Inflammatory macrophage treated with lipopolysaccharide for 4 hours (primary cell): ENCODE measurements around the gene CCZ1B.
"Not testable (repeated sequence)": the region's sequence is repeated elsewhere in the genome, so short reads cannot be mapped to it uniquely, and the experiment has no call there.

Source experiments
- DNase-seq: peaks from one replicate; pipeline ENCODE4 v3.0.0-alpha.2; 2020

The CCZ1B gene

DNA sequence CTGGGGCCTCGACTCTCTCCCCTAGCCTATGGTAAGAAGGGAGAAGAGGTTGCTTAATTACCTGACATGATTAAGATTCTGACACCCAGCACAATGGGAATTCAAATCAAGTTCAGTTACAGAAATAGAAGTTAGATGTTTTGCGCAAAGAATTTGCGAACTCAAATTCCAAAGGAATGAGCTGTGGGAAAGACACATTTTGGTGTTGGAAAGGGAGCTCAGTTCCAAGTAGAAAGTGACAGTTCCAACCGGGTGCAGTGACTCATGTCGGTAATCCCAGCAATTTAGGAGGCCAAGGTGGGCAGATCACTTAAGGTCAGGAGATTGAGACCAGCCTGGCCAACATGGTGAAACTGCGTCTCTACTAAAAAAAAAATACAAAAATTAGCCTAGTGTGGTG lies 4.0 kb upstream of the CCZ1B start:
- not testable (repeated sequence) for DNase-seq

DNA sequence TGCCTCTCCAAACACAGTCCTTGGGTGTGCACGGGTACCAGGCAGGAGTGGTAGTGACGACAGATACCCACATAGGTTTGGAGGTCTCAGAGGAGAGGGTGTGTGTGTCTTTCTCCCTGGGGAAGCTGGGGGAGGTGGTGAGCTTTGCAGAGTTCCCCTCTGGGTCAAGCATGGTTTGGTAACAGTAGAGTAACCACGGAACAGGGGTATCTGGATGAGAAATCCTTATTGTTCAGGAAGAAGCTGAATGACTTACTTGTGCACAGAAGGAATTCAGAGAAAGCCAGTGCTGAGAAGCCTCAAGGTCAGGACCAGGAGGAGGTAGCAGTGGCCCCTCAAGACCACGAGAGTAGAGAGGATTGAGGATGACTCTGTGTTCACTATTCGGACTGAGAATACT lies 3.5 kb upstream of the CCZ1B start:
- DNase-seq = not testable (repeated sequence)

DNA sequence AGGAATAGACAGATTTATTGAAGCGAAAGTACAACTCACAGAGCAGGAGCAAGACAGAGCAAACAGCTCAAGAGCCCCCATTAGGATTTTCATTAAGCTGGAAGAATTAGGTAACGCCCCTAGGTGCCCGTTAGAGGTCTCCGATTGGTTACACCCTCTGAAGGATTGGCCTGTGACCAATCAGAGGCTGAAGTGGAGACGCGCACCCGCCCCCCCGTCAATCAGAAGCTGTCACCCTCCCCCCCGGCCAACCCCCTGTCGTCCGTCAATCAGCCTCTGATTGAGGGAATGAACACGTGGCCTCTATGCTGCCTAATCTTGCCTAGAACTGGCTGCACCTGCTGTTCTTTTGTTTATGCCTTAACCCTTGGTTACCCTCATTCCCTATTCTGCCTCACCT lies 1.1 kb upstream of the CCZ1B start:
- not testable (repeated sequence) for DNase-seq

DNA sequence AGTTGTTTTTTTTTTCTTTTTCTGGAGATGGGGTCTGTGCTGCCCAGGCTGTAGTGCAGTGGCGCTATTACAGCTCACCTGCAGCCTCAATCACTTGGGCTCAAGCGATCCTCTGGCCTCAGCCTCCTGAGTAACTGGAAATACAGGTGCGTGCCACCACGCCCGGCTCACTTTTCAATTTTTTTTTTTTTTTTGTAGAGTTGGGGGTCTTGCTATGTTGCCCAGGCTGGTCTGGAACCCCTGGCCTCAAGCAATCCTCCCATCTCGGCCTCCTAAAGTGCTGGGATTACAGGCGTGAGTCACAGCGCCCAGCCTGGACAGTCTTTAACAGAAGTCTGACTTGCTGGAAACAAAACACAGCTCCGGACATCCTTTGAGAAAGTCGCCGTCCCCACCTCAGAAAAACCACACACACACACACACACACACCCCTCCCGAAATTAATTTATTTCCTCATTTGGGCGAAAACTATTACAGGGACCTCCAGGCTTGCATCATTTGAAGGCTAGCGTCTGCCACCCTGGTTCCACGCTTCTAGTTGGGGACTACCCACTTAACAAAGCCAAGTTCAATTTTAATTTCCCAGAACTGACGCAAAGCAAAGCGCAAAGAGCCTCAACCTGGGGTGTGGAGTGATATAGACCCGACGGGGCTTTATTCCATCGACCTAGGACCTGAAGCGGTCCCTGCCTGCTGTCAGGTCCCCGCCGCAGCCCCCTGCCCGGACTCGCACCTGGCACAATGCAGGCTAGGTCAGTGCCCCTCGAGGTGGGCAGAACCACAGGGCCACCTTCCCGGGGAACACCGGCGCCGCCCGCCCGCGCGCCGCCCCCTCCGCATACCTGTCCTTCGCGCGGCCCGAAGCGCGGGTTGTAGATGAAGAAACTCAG lies 594 bp downstream of the CCZ1B start:
- not testable (repeated sequence) for DNase-seq

DNA sequence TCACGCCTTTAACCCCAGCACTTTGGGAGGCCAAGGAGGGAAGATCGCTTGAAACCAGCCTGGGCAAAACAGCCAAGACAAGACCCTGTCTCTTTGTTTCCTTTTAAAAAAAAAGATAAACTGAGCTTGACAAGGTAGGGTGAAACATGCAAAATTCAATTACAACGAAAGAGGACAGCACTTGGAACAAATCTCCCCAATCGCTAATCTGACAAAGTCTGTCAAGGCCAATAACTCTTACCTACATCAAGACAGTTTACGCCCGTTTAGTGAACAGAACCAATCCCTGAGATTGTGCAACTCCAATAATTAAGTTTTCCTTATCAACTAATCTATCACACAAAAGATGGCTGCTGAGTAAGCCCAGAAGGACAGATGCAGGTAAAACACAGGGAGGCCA lies 4.5 kb downstream of the CCZ1B start:
- DNase-seq = not testable (repeated sequence)

DNA sequence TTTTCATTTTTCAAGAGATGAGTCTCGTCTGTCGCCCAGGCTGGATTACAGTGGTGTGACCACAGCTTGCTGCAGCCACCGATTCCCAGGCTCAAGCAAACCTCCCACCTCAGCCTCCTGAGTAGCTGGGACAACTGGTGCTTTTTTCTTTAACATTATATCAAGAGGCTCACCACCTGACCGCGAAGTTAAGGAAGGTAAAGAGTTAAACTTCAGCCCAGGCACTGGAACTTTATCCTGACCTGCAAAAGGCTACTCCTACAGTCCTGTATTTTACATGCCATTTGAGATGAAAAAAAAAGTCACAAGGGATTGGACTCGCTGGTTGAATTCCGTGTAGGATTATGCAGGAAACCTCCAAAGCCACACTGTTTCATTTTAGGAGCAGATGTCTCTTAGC lies 10.6 kb downstream of the CCZ1B start:
- not testable (repeated sequence) for DNase-seq

DNA sequence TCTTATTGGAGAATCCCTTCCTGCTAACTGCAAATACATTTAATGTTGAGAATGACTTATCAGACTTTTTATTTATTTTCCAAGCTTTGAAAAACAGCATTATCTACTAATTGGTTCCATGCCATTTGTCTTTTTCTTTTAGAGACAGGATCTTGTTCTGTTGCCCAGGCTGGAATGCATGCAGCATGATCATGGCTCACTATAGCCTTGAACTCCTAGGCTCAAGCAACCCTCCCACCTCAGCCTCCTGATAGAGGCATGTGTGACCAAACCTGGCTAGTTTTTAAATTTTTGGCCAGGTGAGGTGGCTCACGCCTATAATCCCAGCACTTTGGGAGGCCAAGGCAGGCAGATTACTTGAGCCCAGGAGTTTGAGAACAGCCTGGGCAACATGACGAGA lies 13.1 kb downstream of the CCZ1B start:
- DNase-seq = not testable (repeated sequence)

DNA sequence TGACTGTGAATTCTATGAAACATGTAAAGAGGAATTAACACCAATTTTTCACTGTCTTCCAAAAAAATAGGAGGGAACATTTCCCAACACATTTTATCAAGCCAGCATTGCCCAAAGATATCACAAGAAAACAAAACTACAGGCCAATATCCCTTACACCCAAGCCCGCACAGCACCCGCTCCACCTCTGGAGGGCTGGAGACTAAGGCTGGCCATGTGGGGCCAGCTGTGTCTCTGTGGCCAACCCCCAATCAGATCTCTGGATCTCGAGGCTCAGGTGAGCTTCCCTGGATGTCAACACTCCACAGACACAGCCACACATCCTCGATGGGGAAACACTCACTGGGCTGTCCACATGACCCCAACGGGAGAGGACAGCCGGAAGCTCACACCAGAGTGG lies 18.1 kb downstream of the CCZ1B start:
- DNase-seq = not testable (repeated sequence)

DNA sequence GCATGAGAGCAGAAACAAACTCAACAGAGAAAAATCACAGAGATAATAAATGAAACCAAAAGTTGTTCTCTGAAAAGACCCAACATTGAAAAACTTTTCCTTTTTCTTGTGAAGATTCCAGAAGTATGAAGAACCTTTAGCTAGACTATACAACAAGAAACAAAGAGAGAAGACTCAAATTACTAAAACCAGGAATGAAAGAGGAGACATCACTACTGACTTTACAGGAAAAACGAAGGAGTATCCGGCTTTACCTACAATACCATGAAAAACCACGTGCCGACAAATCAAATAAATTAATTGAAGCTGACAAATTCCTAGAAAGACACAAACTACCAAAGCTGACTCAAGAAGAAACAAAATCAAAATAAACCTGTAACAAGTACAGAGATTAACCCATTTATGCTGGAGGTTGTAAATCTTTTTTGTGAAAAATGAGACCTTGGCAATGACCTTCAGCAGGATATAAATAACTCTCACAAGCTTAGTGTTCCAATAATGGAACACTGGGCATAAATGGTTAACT lies 18.6 kb downstream of the CCZ1B start:
- DNase-seq = not testable (repeated sequence)

DNA sequence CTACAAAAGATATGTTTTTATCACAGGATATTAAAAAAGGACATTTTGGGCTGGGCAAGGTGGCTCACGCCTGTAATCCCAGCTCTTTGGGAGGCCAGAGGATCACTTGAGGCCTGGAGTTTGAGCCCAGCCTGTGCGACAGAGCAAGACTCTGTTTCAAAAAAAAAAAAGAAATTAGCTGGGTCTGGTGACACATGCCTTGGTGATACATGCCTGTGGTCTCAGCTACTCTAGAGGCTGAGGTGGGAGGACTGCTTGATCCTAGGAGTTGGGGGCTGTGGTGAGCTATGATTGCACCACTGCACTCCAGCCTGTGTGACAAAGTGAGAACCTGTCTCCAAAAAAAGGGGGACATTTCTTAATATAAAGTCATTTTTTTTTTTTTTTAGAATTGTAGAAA lies 25.7 kb downstream of the CCZ1B start:
- not testable (repeated sequence) for DNase-seq

DNA sequence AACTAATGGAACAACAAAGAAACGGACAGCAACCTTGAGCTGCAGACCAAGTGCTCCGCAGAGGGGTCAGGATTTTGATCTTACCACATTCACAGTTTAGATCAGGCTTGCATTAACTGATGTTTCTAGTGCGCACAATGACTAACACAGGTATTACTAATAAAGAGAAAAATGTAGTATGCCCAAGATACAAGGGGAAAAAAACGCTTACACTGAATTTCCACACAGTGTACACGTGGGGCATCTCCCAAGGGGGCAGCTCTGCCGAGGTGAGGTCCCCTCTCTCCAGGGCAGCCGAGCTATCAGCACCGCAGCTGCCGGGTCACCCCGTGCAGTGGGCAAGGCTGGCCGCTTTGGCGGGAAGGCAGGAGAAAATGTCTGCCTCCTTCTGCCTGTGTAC lies 26.2 kb downstream of the CCZ1B start:
- DNase-seq = not testable (repeated sequence)

DNA sequence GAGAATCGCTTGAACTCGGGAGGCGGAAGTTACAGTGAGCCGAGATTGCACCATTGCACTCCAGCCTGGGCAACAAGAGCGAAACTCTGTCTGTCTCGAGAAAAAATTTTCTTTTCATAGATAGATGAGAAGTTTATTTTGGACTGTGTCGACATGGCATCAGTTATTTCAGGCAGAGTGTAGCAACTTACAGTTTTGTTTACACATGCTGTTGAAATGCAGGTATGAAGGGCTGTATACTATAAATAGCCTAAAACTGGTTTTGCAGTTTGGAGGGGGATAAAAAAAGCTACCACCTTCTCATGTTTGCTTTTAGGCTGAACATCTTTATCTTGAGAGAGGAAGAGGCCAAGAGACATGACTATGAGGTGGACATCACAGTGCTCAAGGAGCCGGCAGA lies 28.0 kb downstream of the CCZ1B start:
- not testable (repeated sequence) for DNase-seq

DNA sequence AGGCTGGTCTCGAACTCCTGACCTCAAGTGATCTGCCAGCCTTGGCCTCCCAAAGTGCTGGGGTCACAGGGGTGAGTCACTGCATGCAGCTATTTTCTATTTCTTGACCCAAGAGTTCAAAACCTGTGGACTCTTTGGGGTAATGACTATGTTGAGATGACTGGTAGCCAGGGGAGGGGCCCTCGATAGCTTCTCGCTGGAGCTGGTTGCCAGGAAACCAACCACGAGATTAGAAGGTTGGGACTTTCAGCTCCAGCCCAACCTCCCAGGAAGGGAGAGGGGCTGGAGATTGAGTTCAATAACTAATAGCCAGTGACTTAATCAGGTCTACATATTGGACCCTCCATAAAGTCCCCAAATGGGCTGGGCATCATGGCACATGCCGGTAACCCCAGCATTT lies 28.9 kb downstream of the CCZ1B start:
- not testable (repeated sequence) for DNase-seq

DNA sequence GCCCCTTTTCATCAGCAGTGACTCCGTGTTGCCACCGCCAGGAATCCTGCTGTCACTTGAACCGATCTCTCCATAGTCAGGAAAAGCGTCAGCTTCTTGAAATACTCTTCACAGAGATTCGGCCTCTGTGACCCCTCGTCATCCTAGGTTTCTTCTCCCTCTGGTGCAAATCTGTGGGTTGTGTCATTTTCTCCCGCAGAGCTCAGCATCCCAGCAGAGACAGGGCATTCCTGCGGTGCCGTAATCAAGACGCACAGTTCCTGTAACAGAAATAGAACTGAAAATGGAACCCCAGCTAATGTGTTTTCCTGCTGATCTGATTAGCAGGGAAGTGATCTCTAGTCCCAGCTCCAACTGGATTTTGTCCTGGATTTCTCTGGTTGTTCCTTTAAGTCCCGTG lies 31.8 kb downstream of the CCZ1B start:
- DNase-seq = not testable (repeated sequence)

DNA sequence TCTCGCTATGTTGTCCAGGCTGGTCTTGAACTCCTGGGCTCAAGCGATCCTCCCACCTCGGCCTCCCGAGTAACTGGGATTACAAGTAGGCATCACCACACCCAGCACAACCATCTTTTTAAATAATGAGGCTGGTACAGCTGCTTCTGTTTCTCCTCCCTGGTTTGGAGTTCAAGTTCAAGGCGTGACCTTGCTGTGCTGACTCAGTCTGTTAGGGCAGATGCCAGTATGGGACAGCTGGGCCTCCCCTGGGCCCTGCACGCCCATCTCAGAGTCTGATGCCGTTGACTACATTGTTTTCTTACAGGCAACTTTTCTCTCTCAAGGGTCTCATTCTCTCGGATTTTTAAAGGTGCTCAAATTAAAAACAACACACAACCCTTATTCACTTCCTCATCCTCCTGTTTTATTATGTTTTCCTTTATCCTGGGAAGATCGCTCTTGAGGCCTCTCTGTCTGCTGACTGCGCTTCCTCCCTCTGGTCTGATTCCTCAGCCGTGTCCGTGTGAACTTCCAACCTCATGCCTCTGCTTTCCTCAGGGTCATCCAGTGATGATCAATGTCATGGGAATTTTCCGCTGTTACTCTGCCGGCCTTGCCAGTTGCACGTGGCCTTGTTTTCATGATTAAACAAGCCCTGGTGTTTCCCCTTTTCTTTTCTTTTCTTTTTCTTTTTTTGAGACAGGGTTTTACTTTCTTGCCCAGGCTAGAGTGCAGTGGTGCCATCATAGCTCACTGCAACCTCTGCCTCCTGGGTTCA lies 33.8 kb downstream of the CCZ1B start:
- DNase-seq = not testable (repeated sequence)

DNA sequence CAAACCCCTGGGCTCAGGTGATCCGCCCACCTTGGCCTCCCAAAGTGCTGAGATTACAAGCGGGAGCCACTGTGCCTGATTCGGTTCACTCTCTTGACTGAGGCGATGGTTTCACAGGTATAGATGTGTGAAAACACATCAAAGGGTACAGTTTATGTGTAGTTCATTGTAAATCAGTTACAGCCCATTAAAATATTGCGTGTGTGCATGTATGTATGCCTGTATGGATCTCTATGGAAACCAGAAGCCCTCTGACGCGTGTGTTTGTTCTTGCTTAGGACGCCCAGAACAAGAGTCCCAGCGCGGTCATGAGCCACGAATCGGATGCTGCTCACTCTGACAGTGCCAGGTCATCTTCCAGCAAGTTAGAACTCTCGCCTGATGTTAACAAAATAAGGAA lies 36.7 kb downstream of the CCZ1B start:
- not testable (repeated sequence) for DNase-seq

DNA sequence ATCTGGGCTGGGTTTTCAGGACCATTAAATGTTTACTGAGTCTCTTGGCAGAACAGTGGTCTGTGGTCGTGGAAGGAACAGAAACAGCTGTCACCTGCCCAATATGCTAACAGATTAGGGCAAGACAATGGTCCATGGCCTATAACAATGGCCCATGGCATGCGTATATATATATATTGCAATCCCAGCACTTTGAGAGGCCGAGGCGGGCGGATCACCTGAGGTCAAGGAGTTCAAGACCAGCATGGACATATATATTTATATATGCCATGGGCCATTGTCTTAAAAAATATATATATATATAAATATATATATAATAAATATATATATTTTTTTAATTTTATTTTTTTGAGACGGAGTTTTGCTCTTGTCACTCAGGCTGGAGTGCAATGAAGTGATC lies 44.5 kb downstream of the CCZ1B start:
- not testable (repeated sequence) for DNase-seq

DNA sequence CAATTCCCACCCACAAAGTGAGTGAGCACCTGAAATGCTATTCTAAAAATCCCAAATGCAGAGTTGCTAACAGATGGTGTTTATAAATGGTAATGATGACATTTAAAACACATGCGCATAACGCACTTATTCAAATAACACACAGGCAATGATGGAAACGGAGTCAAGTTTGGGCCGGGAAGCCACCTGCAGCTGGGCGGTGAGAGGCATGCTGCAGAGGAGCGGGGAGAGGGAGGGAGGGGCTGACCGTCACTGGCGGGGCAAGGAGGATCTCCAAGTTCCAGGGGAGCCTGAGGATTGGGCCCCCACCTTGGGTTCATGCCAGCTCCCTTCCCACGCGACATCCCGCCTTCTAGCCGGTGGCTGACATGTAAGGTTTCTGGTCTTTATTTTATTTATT lies 64.9 kb downstream of the CCZ1B start:
- DNase-seq = not testable (repeated sequence)

DNA sequence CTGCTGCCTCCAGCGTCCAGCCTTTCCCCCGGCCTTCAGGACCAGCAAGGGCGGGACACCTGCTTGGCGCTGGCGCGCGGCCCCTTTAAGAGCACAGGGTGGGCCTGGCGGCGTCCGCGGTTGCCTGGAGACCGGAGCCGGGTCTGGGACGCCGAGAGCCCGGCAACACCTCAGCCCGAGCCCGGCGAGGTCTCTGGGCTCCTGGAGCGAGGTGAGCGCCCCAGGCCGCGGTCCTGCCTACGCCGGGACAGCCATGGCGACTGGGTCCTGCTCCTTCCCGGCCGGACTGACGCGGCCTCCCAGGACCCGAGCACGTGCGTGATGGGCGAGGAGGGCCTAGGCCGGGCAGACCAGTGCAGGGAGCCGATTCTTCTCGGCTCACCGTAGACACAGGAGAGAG lies 72.1 kb downstream of the CCZ1B start, which contains the start of gene RSPH10B2:
TSS of gene RSPH10B2 (plus strand) at position 140 of the 400 bp plus-strand sequence. CDS start 3,575 bp downstream, outside the sequence.
- not testable (repeated sequence) for DNase-seq

DNA sequence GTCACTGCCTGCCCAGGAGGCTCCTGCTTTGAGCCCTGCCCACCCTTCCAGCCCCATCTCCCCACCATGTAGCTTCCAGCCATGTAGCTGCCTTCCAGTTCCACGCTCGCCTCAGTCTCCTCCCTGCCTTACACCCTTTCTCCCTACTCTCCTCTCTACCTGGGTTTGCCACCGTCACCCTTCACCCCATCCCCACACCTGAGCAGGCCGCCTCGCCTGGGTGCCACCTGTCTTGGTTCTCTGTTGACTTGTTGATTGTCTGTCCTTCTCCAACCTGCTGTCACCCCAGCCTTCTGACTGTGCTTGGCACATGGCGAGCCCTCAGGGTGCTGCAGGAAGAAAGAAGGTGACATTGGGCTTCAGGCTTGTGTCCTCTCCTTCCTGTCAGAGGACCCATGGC lies 75.9 kb downstream of the CCZ1B start:
- not testable (repeated sequence) for DNase-seq

DNA sequence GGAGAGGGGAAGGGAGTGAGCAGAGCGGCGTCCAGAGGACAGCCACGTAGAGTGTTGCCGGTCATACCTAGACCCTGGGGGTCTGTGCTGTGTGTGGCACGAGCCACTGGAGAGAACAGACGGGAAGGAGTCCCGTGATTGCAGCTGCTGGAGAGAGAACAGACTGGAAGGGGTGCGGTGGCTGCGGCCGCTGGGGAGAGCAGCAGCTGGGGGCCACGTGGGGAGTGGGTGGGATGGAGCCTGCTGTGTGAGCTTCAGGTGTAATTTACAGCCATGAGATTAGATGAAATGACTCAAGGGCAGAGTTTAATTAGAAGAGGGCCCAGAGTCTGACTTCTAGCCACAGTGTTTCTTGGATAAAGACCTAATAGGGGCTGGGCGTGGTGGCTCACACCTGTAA lies 76.7 kb downstream of the CCZ1B start:
- not testable (repeated sequence) for DNase-seq
